G401.6 (cell line): ENCODE data around the gene PDGFD.
"Not testable (repeated sequence)": the region's sequence is repeated elsewhere in the genome, so short reads cannot be mapped to it uniquely, and the experiment has no call there.

Source experiments
- FAIRE-seq: peaks from 2 replicates; lab custom pipeline; 2012; peaks lifted over from hg19 to GRCh38; lab: Jason Lieb, UNC

PDGFD gene

DNA sequence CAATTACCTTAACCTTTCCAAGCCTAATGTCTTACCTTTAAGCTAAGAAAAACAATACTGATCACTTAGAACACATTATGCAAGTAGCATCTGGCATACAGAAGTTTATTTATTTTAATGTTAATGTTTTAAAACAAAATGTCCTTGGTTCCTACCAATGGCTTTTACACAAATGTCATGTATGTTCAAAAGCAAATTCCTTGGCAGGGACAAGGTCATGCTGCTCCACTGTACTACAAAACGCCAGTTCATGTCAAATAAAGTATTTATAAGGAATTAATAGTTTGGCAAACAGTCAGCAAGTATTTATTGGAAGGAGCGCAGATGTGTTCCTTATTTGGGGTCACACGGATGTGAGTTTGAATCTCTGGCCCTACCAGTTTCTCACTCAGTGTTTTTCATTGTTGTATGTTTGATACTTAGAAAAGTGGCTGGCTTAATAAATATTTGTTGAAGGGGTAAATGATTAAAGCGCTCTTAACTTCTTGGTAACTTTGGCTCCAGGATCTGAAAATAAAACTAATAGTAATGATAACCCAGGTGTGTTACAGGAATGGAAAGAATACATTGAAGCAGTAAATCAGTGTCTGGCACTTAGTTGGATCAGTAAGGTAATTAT lies 108.9 kb downstream of the PDGFD start:
- no peak for FAIRE-seq

- FAIRE-seq, result no peak
Observed at GRCh38 chr11:104053743-104054478, 110.0 kb downstream of the PDGFD start.

- no peak for FAIRE-seq
Observed at GRCh38 chr11:104051778-104052177, 112.2 kb downstream of the PDGFD start.

GRCh38 chr11:104049116-104049515 lies 114.8 kb downstream of the PDGFD start:
- FAIRE-seq, result no peak

DNA sequence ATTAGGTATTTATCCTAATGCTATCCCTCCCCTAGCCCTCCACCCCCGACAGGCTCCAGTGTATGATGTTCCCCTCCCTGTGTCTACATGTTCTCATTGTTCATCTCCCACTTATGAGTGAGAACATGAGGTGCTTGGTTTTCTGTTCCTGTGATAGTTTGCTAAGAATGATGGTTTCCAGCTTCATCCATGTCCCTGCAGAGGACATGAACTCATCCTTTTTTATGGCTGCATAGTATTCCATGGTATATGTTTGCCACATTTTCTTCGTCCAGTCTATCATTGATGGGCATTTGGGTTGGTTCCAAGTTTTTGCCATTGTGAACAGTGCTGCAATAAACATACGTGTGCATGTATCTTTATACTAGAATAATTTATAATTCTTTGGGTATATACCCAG lies 117.1 kb downstream of the PDGFD start:
- FAIRE-seq, result not testable (repeated sequence)

DNA sequence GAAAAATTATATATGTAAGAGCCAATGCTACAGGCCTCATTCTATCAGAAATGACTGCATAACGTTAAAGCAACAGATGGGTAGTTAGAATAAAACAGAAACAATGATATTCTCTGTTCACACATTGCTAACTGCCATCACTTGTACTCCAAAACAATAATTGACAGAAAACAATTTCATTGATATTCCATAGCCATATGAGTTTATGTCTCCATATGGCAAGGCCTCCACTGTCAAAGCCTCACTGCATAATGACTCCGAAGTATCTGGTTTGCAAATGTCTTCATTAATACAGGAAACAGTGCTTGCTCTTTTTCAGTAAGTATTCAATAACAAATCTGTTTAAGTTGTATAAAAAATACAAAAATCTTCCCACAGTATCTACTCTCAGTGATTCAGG lies 117.6 kb downstream of the PDGFD start:
- FAIRE-seq, result no peak

GRCh38 chr11:104043678-104044239 lies 120.2 kb downstream of the PDGFD start:
- FAIRE-seq, result no peak

GRCh38 chr11:104043142-104043541 lies 120.8 kb downstream of the PDGFD start:
- no peak for FAIRE-seq

- FAIRE-seq, result no peak
Observed at GRCh38 chr11:104041792-104042191, 122.2 kb downstream of the PDGFD start.

GRCh38 chr11:104036995-104037394 lies 127.0 kb downstream of the PDGFD start:
- no peak for FAIRE-seq

DNA sequence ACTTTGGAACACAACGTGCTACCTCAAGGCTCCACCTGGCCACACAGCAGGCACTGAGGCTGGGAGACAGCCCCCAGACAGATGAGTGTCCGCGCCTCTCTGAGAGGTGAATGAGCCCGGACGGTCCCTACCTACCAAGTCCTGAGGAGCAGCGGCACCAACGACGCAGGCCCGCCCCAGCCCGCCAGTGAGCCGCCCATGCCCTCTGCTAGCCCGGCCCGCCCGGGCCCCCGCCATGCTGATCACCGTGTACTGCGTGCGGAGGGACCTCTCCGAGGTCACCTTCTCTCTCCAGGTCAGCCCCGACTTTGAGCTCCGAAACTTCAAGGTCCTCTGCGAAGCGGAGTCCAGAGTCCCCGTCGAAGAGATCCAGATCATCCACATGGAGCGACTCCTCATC lies 127.4 kb downstream of the PDGFD start, which contains the start of gene DDI1:
Gene DDI1 (plus strand): TSS at position 53 of the 400 bp plus-strand sequence. CDS start 183 bp downstream, at position 236.
- no peak for FAIRE-seq

- no peak for FAIRE-seq
Observed at GRCh38 chr11:104033561-104033960, 130.4 kb downstream of the PDGFD start.

- no peak for FAIRE-seq
Observed at GRCh38 chr11:104033134-104033533, 130.8 kb downstream of the PDGFD start.

GRCh38 chr11:104028476-104029263 lies 135.3 kb downstream of the PDGFD start:
- FAIRE-seq, result no peak

- no peak for FAIRE-seq
Observed at GRCh38 chr11:104024572-104024971, 139.4 kb downstream of the PDGFD start.

- FAIRE-seq, result no peak
Observed at GRCh38 chr11:104015649-104016415, 148.1 kb downstream of the PDGFD start.

DNA sequence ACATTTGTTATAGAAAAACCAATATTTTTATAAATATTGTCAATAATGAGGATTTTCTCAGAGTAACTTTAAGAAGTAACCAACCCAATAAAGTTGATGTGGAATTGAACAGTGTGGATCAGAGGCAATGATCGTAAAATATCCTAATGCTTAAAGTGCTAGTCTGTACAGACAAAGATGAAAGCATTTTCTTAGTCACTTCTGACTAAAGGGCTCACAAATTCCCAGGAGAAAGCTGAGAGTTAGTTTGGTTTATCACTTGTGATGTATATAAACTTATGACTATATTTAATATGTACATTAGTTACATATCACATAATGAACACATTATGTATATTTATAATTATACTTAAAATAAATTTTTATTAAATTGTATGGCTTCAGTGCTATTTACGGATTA lies 152.9 kb downstream of the PDGFD start:
- FAIRE-seq, result no peak

DNA sequence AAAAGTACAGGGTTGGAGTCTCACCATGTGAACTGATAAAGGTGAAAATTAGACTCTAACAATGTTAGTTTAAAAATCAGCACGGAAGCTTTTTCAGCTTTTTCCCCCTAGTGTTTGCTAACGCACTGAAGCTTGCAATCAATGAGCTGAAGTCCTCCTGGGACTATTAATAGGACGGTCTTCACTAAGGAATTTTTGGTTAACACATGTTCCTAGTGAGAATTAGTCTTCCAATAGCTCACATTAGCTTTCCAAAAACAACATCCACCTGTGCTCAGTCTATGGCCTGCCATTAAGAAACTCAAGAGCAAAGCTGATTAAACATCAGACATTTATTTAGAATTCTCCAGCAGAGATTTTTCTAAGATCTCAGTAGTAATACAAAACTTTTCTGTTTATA lies 154.2 kb downstream of the PDGFD start:
- no peak for FAIRE-seq

DNA sequence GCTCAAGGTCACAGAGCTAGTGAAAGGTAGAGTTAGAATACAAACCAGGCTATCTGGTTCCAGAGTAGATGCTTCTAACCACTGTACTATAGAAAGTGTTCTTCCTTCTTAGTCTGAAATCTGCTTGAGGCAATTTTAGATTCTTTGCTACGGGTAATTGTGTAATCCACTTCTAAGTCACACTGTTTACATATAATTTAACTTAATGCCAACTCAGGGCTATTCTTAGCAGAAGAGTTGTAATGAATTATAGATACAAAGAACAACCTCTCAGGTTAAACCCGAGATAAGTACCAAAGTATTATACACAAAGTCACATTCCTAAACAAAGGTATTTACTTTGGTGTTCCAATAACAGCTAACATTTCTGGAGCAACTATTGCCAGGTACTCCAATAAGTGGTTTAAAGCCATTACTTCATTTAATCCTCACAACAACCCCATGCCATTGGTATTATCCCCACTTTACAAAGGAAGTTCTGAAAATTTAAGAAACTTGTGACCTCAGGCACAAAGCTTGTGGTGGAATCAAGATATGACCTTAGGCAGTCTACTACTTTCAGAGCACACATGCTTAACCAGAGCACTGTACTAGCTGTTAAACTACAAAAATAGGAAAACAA lies 158.6 kb downstream of the PDGFD start:
- FAIRE-seq, result no peak

DNA sequence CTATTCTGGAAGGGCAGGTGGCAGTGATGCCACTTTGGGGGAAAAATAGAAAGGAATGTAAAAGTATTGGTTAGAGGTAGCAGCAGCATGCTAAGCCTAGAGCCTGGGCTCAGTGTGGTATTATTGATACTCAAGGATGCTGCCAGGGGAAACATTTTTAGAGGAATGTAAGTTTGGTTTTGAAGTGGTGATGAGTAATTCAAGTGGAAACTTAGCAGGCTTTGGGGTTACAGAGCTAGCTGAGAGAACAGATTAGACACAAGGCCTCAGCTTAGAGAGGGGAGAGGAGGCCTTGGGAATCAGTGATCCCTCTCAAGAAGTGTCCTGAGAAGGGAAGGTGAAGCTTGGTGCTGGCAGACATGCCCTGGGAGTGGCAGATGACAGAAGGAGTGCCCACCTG lies 160.5 kb downstream of the PDGFD start:
- no peak for FAIRE-seq

DNA sequence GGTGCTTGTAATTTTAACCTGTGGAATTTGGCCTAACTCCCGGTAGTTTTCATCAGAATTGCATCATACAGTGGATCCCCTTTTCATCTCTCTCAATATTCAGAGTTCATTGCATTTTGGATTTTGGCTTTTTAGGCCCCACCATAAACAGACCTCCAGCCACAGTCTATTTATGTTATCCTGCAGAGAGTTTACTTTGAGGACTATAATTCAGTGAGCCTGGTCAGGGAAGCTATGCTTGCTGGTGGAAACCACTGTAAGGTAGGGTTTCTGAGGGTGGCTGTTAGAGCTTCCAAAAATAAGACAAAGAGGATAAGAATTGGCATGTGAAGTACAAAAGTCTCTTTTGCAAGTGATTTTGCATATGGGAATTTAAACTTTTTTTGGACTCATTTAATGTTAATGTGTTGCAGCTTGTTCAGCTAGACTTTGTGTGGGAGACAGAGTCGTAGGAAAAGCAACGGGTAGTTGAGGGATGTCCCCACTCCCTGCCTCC lies 162.3 kb downstream of the PDGFD start:
- no peak for FAIRE-seq
